Vagina (tissue), 2 donors: Measurements from ENCODE around the gene UBIAD1. TPM values are rescaled to one million over a fixed set of nuclear protein-coding genes. Genes with fewer than 3 reads are reported as not detected.
A peak's percentile ranks its signal among the peaks of the same experiment; 100 is the strongest.

Source experiments
- DNase-seq, 2 donors: peaks; one replicate each; pipeline ENCODE4 v3.0.0-alpha.2; 2017; ENCODE audit errors: extremely low spot score in 2 of 2
- H3K27ac ChIP-seq: fragments of 200-600 bp; sonication (generic); one replicate; pipeline ENCODE4 v1.5.1; 2019
- H3K27me3 ChIP-seq: fragments of 200-600 bp; sonication (generic); one replicate; pipeline ENCODE4 v1.5.1; 2019
- H3K36me3 ChIP-seq, 2 donors: fragments of 200-600 bp; sonication (generic); one replicate each; pipeline ENCODE4 v1.5.1; 2017 to 2019
- H3K4me1 ChIP-seq: fragments of 200-600 bp; sonication (generic); one replicate; pipeline ENCODE4 v1.5.1; 2019
- H3K4me3 ChIP-seq, 2 donors: fragments of 200-600 bp; sonication (generic); 1 replicate in 1 of 2; 2 replicates in 1 of 2; pipeline ENCODE4 v1.5.1; 2016 to 2019
- H3K9me3 ChIP-seq: fragments of 200-600 bp; sonication (generic); one replicate; pipeline ENCODE4 v1.5.1; 2019
- CTCF ChIP-seq, 3 experiments: fragments of 450-650 bp in 2 of 3; fragments of 200-600 bp in 1 of 3; sonication (generic) in 1 of 3; IDR thresholded peaks; one replicate each; pipeline ENCODE4 v1.5.1; 2017 to 2019; ENCODE audit warnings: antibody characterized with exemption in 3 of 3, mild to moderate bottlenecking in 2 of 3, moderate library complexity in 2 of 3
- POLR2A ChIP-seq, 2 donors: fragments of 450-650 bp; IDR thresholded peaks; one replicate each; pipeline ENCODE4 v1.6.1; 2017; ENCODE audit warnings: antibody characterized with exemption in 2 of 2, mild to moderate bottlenecking in 2 of 2, moderate library complexity in 2 of 2
- POLR2AphosphoS5 ChIP-seq, 2 donors: sonication (generic); formaldehyde crosslinking; IDR thresholded peaks; one replicate each; pipeline ENCODE4 v1.9.0; 2017; ENCODE audit warnings: antibody characterized with exemption in 2 of 2, mild to moderate bottlenecking in 2 of 2, low read depth in 1 of 2; ENCODE audit not compliant: insufficient read depth in 1 of 2
- intact Hi-C: fragments of 100-400 bp; cut with DNase I; formaldehyde crosslinking; loops from one replicate; pipeline ENCODE4 v1.15.1; 2023
- total RNA-seq: library from RNA; depleted of rRNA; stranded (reverse); fragments of >200 nt; gene quantifications from one replicate; pipeline ENCODE4 v1.2.3, GENCODE V29; 2016

UBIAD1 gene
- 8.6 TPM for total RNA-seq

GRCh38 chr1:11272832-11273594, at the start of gene UBIAD1:
UBIAD1 (plus strand) TSS chr1:11273198; CDS start chr1:11273532, 334 bp downstream.
- Histone ChIP-seq H3K4me3 (peak within 1 kb of the TSS; percentile 83 to 88), H3K36me3 (no peaks in the 10 kb centered on the region), H3K9me3 (no peaks in the 10 kb centered on the region), H3K4me1 (peaks cover 31% of the 10 kb centered on the region), H3K27ac (peak within 1 kb of the TSS; percentile 85), H3K27me3 (no peaks in the 10 kb centered on the region)
- TF ChIP-seq CTCF (IDR thresholded peaks at IDR 0.05) (no peak), POLR2A (IDR thresholded peaks at IDR 0.05) (no peak), POLR2AphosphoS5 (IDR thresholded peaks at IDR 0.05; ENCODE audit: insufficient read depth in 1 of 2, low read depth in 1 of 2) (peak in 1 of 2 donors; percentile 85)
- intact Hi-C loops, result no loop called here
- DNase-seq, result peak in 1 of 2 donors; percentile 89

GRCh38 chr1:11227106-11228077, 45.6 kb upstream of the UBIAD1 start:
- no peak for TF ChIP-seq CTCF (IDR thresholded peaks at IDR 0.05)
- TF ChIP-seq POLR2AphosphoS5 (IDR thresholded peaks at IDR 0.05; ENCODE audit: insufficient read depth in 1 of 2, low read depth in 1 of 2), result no peak
- no peak for TF ChIP-seq POLR2A (IDR thresholded peaks at IDR 0.05)
- no peaks in the 10 kb centered on the region for H3K9me3 ChIP-seq
- intact Hi-C loops, result no loop called here
- H3K27ac ChIP-seq, result no peak overlapping the region
- no peak for DNase-seq
- no peaks in the 10 kb centered on the region for H3K27me3 ChIP-seq
- H3K36me3 ChIP-seq, result peaks cover 4 to 49% of the 10 kb centered on the region in 2 donors
- no peaks in the 10 kb centered on the region for H3K4me1 ChIP-seq
- no peak overlapping the region for H3K4me3 ChIP-seq

- DNase-seq, result no peak
These were observed 43.8 kb upstream of the UBIAD1 start for GRCh38 chr1:11229203-11229602.

GRCh38 chr1:11233208-11233607, 39.8 kb upstream of the UBIAD1 start:
- Histone ChIP-seq H3K4me3 (no peak overlapping the region), H3K9me3 (no peaks in the 10 kb centered on the region), H3K27me3 (no peaks in the 10 kb centered on the region), H3K36me3 (peaks cover 4 to 86% of the 10 kb centered on the region in 2 donors), H3K27ac (no peak overlapping the region), H3K4me1 (no peaks in the 10 kb centered on the region)
- intact Hi-C loops, result no loop called here
- DNase-seq, result no peak
- TF ChIP-seq POLR2A (IDR thresholded peaks at IDR 0.05), result no peak
- no peak for TF ChIP-seq CTCF (IDR thresholded peaks at IDR 0.05)
- TF ChIP-seq POLR2AphosphoS5 (IDR thresholded peaks at IDR 0.05; ENCODE audit: insufficient read depth in 1 of 2, low read depth in 1 of 2), result no peak

More at GRCh38 chr1:11229203-11229602, 43.8 kb upstream of the UBIAD1 start:
- Histone ChIP-seq H3K27ac (no peak overlapping the region), H3K36me3 (peaks cover 4 to 67% of the 10 kb centered on the region in 2 donors), H3K9me3 (no peaks in the 10 kb centered on the region), H3K4me1 (no peaks in the 10 kb centered on the region), H3K27me3 (no peaks in the 10 kb centered on the region), H3K4me3 (no peak overlapping the region)
- intact Hi-C loops, result no loop called here
- TF ChIP-seq CTCF (IDR thresholded peaks at IDR 0.05), result no peak
- no peak for TF ChIP-seq POLR2A (IDR thresholded peaks at IDR 0.05)
- TF ChIP-seq POLR2AphosphoS5 (IDR thresholded peaks at IDR 0.05; ENCODE audit: insufficient read depth in 1 of 2, low read depth in 1 of 2), result no peak
